ENCODE measurements around the gene HIBCH.

DNA sequence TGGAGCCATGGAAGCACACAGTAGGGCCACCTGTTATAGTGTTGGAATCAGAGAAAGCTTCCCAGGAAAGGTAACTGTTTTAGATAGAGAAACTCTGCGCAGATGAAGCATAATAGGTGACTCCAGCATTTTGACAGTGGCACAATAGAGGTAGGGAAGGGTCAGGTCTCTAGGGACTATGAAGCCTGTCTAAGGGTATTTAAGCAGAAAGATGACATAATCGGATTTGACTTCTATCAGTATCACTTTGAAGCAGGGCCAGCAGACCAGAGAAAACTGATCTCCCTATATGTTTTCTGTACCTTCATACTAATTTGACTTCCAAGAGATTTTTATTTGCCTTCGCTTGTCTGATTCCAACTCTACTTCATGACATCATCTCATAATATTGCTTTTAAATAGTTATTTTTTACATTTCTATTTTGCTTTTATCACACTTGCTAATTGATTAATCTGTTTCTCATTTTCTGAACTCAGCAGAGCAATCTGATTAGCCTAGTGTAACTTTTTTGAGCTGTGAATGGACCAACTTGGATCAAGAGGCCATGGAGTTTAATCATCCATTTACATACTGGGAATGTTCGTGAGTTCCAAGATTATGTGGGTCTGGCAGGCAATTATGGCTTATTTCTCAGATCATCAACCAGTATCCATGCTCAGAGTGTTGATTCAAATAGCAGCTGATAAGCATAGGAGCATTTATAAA is 8.4 kb upstream of the HIBCH start:
- TF ChIP-seq POLR2AphosphoS5 (IDR thresholded peaks at IDR 0.05; ENCODE audit: low read depth), result no peak
- TF ChIP-seq, protein P1, sequence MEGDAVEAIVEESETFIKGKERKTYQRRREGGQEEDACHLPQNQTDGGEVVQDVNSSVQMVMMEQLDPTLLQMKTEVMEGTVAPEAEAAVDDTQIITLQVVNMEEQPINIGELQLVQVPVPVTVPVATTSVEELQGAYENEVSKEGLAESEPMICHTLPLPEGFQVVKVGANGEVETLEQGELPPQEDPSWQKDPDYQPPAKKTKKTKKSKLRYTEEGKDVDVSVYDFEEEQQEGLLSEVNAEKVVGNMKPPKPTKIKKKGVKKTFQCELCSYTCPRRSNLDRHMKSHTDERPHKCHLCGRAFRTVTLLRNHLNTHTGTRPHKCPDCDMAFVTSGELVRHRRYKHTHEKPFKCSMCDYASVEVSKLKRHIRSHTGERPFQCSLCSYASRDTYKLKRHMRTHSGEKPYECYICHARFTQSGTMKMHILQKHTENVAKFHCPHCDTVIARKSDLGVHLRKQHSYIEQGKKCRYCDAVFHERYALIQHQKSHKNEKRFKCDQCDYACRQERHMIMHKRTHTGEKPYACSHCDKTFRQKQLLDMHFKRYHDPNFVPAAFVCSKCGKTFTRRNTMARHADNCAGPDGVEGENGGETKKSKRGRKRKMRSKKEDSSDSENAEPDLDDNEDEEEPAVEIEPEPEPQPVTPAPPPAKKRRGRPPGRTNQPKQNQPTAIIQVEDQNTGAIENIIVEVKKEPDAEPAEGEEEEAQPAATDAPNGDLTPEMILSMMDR (IDR thresholded peaks at IDR 0.05; ENCODE audit: insufficient read depth, low read length), result no peak
- TF ChIP-seq SPI1 (IDR thresholded peaks at IDR 0.05; ENCODE audit: borderline replicate concordance, low read depth), result no peak
- TF ChIP-seq, protein P2, sequence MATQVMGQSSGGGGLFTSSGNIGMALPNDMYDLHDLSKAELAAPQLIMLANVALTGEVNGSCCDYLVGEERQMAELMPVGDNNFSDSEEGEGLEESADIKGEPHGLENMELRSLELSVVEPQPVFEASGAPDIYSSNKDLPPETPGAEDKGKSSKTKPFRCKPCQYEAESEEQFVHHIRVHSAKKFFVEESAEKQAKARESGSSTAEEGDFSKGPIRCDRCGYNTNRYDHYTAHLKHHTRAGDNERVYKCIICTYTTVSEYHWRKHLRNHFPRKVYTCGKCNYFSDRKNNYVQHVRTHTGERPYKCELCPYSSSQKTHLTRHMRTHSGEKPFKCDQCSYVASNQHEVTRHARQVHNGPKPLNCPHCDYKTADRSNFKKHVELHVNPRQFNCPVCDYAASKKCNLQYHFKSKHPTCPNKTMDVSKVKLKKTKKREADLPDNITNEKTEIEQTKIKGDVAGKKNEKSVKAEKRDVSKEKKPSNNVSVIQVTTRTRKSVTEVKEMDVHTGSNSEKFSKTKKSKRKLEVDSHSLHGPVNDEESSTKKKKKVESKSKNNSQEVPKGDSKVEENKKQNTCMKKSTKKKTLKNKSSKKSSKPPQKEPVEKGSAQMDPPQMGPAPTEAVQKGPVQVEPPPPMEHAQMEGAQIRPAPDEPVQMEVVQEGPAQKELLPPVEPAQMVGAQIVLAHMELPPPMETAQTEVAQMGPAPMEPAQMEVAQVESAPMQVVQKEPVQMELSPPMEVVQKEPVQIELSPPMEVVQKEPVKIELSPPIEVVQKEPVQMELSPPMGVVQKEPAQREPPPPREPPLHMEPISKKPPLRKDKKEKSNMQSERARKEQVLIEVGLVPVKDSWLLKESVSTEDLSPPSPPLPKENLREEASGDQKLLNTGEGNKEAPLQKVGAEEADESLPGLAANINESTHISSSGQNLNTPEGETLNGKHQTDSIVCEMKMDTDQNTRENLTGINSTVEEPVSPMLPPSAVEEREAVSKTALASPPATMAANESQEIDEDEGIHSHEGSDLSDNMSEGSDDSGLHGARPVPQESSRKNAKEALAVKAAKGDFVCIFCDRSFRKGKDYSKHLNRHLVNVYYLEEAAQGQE (IDR thresholded peaks at IDR 0.05; ENCODE audit: insufficient replicate concordance, low read depth), result no peak
- no peak for TF ChIP-seq GABPA (IDR thresholded peaks at IDR 0.05; ENCODE audit: low read depth)

All from HL-60 (cell line).